T1000 (cell line): ENCODE measurements around the gene ZEB1.
A peak's percentile ranks its signal among the peaks of the same experiment; 100 is the strongest.
"Not testable (repeated sequence)": the region's sequence is repeated elsewhere in the genome, so short reads cannot be mapped to it uniquely, and the experiment has no call there.

Source experiments
- DNase-seq: peaks from one replicate; lab custom pipeline; 2025; ENCODE audit warnings: mixed read lengths; lab: John Stamatoyannopoulos, UW

Gene ZEB1

DNA sequence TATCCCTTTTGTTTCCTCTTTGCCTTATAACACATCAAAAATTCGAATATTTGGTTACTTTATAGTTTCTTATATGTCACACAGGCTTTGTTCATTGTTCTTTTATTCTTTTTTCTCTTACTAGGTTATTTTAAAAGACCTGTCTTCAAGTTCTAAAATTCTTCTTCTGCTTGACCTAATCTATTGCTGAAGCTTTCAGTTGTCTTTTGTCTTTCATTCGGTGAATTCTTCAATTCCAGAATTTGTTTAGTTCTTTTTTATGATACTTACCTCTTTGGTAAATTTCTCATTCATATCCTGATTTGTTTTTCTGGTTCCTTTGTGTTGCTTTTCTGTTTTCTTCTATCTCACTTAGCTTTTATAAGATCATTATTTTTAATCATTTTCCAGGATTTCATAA lies 188.4 kb downstream of the ZEB1 start:
- DNase-seq: no peak

DNA sequence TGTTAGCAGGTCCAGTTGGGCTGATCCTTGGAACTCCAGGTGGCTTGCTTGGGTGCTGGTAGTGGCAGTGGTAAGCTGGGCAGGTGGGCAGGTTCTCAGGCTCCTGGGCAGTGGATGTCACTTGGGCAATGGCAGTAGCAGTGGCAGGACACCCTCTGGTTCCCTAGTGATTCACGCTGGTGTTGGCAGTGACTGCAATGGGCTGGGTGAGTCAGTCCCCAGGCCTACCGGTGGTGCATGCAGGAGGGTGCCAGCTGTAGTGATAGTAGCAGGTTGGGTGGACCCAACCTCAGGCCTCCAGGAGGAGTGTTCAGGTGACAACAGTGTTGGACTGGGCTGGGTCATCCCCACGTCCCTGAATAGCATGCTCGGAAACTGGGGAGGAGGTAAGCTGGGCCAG lies 189.2 kb downstream of the ZEB1 start:
- no peak for DNase-seq

DNA sequence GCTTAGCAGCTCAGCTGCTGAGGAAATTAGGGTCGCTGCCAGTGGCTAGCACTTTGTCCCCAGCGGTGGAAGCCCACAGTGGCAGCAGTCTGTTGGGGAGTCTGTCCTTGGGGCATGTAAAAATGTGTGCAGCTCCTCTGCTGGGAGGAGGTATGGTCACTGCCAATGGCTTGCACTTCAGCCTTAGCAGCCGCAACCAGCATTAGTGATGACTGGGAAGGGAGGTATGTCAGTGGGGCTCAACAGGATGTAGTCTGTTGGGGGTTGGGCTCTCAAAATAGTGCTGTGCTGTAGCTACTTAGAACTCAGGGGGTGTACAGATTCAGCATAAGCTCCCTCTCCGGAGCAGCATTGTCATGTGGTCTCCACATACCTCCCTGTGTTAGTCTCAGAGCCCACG lies 189.9 kb downstream of the ZEB1 start:
- DNase-seq: no peak

DNA sequence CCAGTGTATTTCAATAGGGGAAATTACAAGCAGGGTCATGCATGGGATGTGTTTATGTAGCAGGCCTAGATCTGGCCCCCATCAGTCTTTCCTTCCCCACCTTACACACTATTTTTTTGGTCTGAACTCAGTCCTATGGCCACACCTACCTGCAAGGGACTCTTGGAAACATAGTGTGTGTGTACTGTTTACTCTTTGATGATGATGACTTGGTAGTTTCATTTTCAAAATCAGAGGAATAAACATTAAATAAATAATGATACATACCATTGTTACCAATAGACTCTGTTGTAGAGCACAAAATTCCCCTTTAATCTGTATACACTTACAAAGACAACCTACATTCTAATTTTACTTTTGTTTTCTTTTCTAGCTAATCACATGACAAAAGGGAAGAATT lies 191.0 kb downstream of the ZEB1 start:
- DNase-seq: no peak

DNA sequence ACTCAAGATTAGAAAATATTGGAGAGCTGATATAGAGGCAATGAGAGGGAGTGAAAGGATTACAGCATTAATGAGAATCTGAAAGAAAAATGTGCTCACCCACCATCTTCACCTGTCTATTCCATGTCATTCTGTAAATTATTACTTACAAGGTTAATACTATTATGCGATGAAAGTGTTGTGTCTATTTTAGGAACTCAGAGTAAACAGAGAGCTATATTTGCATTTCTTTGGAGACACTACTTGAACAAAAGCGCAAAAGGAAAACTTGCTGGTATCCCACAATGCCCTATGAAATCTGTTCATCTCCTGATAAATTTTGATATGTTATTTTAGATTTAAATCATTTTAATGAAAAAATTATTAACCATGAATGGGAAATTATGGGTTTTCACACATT lies 196.1 kb downstream of the ZEB1 start:
- no peak for DNase-seq

DNA sequence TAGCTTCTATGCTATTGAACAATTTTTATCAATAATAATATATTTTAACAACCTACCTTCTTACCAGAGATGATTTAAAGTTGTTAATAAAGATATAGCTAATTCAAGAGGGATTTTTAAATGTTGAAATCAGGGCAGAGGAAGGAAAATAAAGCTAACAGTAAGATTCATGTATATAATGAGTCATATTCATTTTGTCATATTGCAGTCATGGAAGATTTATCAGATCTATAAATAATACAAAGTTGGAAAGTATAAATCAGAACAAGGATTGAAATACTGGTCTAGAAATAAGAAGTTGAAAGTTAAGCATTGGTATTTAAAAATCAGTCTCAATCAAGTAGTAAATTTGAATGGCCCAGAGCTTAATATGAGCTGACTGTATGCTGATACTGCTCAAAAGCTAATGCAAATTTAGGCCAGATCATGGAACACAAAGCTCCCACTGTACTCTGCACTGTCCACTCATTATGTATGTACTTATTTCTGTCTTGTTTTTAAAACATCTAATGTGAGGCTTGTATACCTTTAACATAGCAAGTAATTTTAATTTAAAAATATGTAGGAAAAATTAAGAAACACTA lies 196.9 kb downstream of the ZEB1 start:
- no peak for DNase-seq

DNA sequence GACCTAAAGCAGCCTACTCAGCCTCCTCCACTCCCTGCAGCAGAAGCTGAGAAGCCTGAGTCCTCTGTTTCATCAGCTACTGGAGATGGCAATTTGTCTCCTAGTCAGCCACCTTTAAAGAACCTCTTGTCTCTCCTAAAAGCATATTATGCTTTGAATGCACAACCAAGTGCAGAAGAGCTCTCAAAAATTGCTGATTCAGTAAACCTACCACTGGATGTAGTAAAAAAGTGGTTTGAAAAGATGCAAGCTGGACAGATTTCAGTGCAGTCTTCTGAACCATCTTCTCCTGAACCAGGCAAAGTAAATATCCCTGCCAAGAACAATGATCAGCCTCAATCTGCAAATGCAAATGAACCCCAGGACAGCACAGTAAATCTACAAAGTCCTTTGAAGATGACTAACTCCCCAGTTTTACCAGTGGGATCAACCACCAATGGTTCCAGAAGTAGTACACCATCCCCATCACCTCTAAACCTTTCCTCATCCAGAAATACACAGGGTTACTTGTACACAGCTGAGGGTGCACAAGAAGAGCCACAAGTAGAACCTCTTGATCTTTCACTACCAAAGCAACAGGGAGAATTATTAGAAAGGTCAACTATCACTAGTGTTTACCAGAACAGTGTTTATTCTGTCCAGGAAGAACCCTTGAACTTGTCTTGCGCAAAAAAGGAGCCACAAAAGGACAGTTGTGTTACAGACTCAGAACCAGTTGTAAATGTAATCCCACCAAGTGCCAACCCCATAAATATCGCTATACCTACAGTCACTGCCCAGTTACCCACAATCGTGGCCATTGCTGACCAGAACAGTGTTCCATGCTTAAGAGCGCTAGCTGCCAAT lies 202.2 kb downstream of the ZEB1 start:
- DNase-seq: no peak

DNA sequence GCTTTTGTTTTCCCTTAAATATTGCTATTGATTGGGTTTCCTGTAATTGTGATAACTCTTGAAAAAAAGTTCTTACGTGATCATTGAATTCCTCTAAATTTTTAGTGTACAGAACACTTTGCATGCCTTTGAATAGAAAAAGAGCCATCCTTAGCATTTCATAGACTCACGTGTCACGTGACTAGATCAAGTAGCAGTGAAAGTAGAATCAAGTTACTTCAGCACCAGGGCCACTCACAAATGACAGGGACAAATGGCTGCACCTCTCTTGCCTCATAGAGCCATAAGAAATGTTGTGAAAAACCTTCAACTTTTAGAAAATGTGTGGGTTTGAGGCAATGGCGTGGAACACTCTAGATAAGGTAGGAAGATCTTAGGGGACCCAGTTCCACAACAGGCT lies 203.8 kb downstream of the ZEB1 start:
- DNase-seq: no peak

DNA sequence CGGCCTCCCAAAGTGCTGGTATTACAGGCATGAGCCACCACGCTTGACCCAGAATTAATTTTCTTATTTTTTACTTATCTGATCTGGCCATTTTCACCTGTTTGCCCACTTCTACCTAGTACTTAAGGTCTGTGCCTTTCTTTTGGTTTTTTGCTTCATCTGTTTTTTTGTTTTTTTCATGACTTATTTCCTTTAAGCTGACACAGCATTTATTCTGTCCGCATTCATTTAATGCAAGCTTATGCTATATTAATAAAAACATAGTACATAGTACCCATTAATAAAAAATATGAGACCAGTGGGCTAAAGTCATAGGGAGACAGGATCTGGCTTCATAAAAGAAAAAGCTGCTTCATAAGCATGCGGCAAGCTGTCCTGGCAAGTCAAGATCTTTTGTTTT lies 205.4 kb downstream of the ZEB1 start:
- DNase-seq: no peak

DNA sequence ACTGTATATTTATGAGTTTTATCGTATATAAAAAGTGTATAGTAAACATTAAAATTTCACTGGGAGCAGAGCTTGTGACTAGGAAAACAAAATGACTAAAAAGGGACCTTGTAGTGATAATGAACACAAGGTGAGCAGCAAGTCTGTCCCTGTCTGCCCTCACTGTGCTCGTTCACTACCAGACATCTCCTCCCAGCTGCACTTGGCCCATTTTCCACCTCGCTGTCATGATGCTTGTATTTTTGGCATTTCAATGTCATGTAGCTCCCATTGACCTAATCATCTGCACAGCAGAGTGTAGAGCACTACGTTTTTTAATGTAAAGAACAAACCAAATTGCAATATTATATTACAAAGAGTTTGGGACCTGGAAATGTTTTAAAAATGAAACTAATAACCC lies 207.2 kb downstream of the ZEB1 start:
- DNase-seq: no peak

DNA sequence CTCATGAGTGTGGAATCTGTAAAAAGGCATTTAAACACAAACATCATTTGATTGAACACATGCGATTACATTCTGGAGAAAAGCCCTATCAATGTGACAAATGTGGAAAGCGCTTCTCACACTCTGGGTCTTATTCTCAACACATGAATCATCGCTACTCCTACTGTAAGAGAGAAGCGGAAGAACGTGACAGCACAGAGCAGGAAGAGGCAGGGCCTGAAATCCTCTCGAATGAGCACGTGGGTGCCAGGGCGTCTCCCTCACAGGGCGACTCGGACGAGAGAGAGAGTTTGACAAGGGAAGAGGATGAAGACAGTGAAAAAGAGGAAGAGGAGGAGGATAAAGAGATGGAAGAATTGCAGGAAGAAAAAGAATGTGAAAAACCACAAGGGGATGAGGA lies 207.7 kb downstream of the ZEB1 start:
- DNase-seq: no peak

DNA sequence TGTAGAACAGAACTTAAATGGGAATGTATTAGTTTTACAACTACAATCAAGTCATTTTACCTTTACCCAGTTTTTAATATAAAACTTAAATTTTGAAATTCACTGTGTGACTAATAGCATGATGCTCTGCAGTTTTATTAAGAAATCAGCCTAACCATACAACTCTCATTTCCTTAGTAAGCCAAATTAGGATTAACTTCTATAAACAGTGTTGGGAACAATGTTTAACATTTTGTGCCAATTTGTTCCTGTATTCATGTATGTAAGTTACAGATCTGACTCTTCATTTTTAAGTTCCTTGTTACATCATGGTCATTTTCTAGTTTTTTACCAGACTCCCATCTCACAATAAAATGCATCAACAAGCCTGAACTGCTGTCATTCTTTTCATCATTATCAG lies 209.8 kb downstream of the ZEB1 start:
- DNase-seq: no peak

DNA sequence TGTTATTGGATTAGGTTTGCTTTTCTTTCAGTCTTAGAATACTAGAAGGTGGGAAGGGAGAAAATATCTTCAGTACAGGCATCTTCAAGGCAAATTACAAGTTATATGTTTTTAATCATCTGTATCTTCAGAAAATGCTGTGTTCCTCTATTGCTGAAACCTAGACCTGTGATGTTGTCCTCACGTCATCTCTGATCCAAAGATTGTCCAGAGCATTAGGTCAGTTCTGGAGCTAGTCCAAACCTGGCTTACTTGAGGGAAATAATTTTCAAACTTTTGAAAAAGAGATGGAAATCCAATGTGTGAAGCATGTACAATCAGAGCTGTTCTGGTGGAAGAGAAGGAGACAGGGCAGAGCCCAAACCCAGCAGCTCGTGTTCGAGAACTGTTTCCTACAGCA lies 217.3 kb downstream of the ZEB1 start:
- DNase-seq: no peak

DNA sequence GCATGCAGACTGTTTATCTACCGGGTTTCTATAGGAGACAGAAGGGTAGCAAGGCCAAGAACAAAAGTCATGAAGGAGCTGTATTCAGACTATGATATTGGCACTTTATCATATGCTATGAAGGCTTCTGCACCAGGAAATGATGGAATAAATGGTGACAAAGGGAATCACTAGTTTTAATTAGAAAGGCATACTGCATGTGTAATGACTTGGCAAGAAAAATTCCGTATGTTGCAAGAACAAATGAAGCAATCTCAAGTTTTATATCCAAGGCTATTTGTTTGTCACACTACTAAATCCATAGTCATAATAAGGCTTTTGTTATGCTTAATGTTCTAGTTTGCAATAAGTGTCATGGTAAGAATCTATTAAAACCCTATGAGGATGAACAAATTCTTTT lies 230.9 kb downstream of the ZEB1 start:
- no peak for DNase-seq

DNA sequence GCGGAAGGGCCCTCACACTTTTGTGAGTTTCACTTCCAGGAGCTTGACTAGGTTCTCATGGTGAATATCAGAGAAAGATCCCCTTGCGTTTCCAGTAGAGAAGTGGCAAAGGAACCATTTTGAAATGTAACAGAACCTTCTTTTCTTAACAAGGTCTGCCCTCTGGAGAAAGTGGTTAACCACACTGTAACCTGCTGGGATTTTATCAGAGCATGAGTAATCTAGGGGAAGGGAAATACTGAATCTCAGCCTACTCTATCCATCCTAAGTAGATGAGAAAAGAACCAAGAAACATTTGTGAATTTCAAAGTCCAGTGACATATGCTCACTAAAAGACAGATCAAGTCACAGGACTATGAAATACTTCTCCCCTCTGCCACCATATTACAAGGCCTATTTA lies 235.5 kb downstream of the ZEB1 start:
- peak; percentile 7 for DNase-seq

DNA sequence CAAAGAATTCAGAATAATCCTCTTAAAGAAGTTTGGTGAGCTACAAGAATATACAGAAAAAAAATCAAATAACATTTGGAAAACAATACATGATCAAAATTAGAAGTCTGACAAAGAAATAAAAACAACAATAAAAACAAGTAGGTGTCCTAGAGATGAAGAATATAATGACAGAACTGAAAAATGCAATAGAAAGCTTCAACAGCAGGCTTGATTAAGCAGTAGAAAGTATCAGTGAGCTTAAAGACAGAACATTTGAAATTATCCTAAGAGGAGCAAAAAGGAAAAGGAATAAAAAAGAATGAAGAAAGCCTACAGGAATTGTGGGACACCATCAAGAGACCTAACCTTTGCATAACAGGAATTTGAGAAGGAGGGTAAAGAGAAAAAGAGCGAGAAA lies 238.8 kb downstream of the ZEB1 start:
- DNase-seq: no peak

DNA sequence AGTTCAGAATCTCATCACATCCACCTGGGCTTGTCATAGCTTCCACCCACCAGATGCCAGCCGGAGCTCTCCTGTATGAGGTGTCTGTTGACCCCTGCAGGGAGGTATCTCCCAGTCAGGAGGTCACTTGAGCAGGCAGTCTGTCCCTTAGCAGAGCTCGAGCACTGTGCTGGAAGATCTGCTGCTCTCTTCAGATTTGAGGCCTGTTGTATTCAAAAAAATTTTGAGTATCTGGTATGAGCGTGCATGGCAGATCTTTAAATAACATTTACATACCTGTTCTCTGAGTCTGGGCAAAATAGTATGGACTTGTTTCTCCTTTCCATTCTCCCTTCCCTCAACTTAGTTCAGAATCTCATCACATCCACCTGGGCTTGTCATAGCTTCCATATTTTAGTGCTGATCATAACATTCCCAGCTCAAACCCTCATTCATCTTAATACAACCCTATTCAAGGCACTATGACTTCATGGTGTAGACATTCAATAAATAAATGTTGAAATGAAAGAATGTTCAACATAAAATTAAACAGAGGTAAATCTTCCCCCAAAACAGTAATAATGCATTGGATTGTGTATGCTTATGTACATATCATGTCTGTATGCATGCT lies 249.3 kb downstream of the ZEB1 start:
- not testable (repeated sequence) for DNase-seq

DNA sequence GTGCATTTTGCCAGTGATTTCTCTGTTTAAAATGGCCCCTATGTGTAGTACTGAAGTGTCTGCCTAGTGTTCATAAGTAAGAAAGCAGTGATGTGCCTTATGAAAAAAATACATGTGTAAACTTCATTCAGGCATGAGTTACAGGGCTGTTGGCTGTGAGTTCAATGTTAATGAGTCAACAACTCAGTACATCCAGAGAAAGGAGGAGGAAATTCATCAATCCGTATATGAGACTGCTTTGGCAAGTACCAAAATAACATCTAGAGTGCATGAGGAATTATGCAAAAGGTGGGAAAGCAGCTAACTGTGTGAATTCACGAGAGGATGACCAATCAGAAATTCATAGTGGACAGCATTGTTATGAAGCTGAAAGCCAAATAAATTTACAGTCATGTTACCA lies 255.6 kb downstream of the ZEB1 start:
- DNase-seq: no peak

DNA sequence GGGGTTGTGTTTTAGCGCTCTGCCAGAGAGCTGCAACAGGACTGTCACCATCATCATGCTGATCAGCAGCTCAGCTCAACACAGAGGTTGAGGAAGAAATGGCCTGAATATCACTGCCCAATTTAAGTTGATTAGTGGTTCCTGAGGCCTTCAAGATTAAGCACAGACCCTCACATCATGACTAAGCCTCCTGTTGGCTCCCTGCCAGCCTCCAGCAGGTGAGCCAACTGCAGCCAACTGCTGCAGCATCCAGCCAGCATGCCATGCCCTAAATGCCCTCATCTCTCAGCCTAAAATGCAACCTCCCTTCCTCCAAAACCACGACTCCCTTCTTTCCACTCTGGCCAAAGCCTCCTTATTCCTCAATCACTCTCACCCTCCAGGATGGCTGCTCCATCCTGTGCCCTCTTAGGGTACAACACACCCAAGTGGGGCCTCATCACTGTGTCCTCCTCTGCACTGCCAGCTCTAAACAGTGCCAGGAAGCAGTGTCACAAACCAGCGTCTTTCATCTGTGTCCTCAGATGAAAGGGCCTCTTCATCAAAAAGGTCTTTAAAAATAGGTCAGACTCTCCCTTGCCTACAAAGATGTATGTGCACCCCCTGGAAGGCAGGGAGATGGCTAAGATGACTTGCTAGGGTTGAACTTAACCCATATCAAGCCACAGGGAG lies 259.3 kb downstream of the ZEB1 start:
- no peak for DNase-seq

DNA sequence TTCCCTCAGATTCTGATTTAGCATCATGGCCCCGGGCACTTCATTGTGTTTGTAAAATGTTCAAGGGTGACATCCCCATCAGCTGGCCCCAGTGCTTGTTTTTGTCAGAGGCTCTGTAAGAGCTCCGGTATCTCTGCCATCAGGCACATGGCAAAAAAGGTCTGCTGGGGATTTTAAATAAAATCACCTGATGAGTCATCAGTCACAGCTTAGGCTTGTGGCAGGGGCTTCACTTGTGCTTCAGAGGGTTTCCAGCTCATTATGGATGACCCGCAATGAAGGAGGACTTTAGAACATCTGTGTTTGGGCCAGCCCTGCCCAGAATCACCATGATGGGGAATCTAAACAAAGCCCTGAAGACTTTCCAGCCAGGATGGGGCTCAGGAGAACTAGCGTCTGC lies 259.9 kb downstream of the ZEB1 start:
- DNase-seq: no peak
